PFSK-1 (cell line): ENCODE data around the gene SNX3.

ENCODE experiments used
- FOXP2 ChIP-seq: optimal IDR thresholded peaks from 2 replicates; pipeline ENCODE3; 2011; ENCODE audit warnings: borderline replicate concordance, control low read depth, inconsistent platforms; ENCODE audit not compliant: insufficient read depth; ENCODE audit errors: extremely low read length, extremely low read depth
- POLR2AphosphoS5 ChIP-seq: IDR thresholded peaks from 2 replicates; pipeline ENCODE4 v1.6.1; 2012; ENCODE audit warnings: low read depth, mild to moderate bottlenecking, control low read depth, low read length, moderate library complexity
- SIN3A ChIP-seq: IDR thresholded peaks from 2 replicates; pipeline ENCODE4 v1.6.1; 2012; ENCODE audit warnings: mild to moderate bottlenecking, low read length, moderate library complexity, borderline replicate concordance; ENCODE audit not compliant: insufficient read depth

- TF ChIP-seq FOXP2 (no peak), POLR2AphosphoS5 (no peak), SIN3A (no peak)
Measured at GRCh38 chr6:108163644-108164542, 96.9 kb downstream of the SNX3 start.
